DND-41 (cell line): ENCODE data around the gene ASH1L.
A peak's percentile ranks its signal among the peaks of the same experiment; 100 is the strongest.

Experiments
- ATAC-seq: fragments of 200-7000 bp; cut with Tn5 transposase; 3 replicates; pipeline ENCODE4 v1.9.1; 2021; ENCODE audit warnings: low read depth; ENCODE audit not compliant: insufficient read depth
- DNase-seq: peaks from one replicate; pipeline ENCODE4 v3.0.0-alpha.2; 2020
- H2AFZ ChIP-seq: 2 replicates; pipeline ENCODE4 v1.6.0; 2012; ENCODE audit warnings: low read depth, low read length
- H3K27ac ChIP-seq: 2 replicates; pipeline ENCODE4 v1.5.1; 2012; ENCODE audit warnings: low read length, inconsistent platforms
- H3K27me3 ChIP-seq: fragments of 200-600 bp; sonication (generic); 2 replicates; pipeline ENCODE4 v1.6.0; 2012; ENCODE audit warnings: low read length, mild to moderate bottlenecking, inconsistent platforms; ENCODE audit not compliant: insufficient read depth, poor library complexity
- H3K36me3 ChIP-seq: 2 replicates; pipeline ENCODE4 v1.5.1; 2012; ENCODE audit warnings: low read length, inconsistent platforms; ENCODE audit not compliant: insufficient read depth
- H3K4me1 ChIP-seq: 2 replicates; pipeline ENCODE4 v1.5.1; 2012; ENCODE audit warnings: mild to moderate bottlenecking, low read length; ENCODE audit not compliant: insufficient read depth
- H3K4me2 ChIP-seq: 2 replicates; pipeline ENCODE4 v1.6.0; 2012; ENCODE audit warnings: mild to moderate bottlenecking, moderate library complexity, low read length, inconsistent platforms; ENCODE audit not compliant: insufficient read depth
- H3K4me3 ChIP-seq, 2 experiments: fragments of 200-600 bp in 1 of 2; shearing (Covaris generic) in 1 of 2; 2 replicates each; pipeline ENCODE4 v1.5.1; 2012 to 2016; ENCODE audit warnings: inconsistent platforms in 2 of 2, low read length in 2 of 2, mild to moderate bottlenecking in 2 of 2, low read depth in 1 of 2, moderate library complexity in 1 of 2
- H3K79me2 ChIP-seq: 2 replicates; pipeline ENCODE4 v1.6.0; 2012; ENCODE audit warnings: low read length, inconsistent platforms; ENCODE audit not compliant: insufficient read depth
- H3K9ac ChIP-seq: 2 replicates; pipeline ENCODE4 v1.6.0; 2012; ENCODE audit warnings: low read depth, mild to moderate bottlenecking, inconsistent platforms, low read length, moderate library complexity
- H3K9me3 ChIP-seq: 2 replicates; pipeline ENCODE4 v1.5.1; 2012; ENCODE audit warnings: low read length, moderate library complexity, mild to moderate bottlenecking, inconsistent platforms; ENCODE audit not compliant: insufficient read depth, severe bottlenecking
- H4K20me1 ChIP-seq: 2 replicates; pipeline ENCODE4 v1.6.0; 2012; ENCODE audit warnings: low read length; ENCODE audit not compliant: insufficient read depth
- EZH2 ChIP-seq: IDR thresholded peaks from 3 replicates; pipeline ENCODE4 v1.6.1; 2012; ENCODE audit warnings: borderline replicate concordance, low read depth, mild to moderate bottlenecking, moderate library complexity, low read length, inconsistent platforms; ENCODE audit not compliant: severe bottlenecking
- TF ChIP-seq, protein P1 (sequence below): IDR thresholded peaks from 2 replicates; pipeline ENCODE4 v1.5.1; 2012; ENCODE audit warnings: borderline replicate concordance, low read length, moderate library complexity, mild to moderate bottlenecking; ENCODE audit not compliant: poor library complexity, severe bottlenecking; ENCODE audit errors: extremely low read depth

ASH1L gene

GRCh38 chr1:155324037-155324716, 238.4 kb downstream of the ASH1L start:
- peaks cover 16% of the 10 kb centered on the region for H3K36me3 ChIP-seq
- peak overlapping the region; percentile 61 to 79 for H3K4me3 ChIP-seq
- peaks cover 16% of the 10 kb centered on the region for H3K79me2 ChIP-seq
- no peak for TF ChIP-seq EZH2
- H3K9ac ChIP-seq: peak overlapping the region; percentile 79
- no peaks in the 10 kb centered on the region for H3K9me3 ChIP-seq
- H3K4me2 ChIP-seq: peak overlapping the region; percentile 86
- peaks cover 34% of the 10 kb centered on the region for H3K4me1 ChIP-seq
- H3K27me3 ChIP-seq: no peaks in the 10 kb centered on the region
- peak overlapping the region; percentile 80 for H3K27ac ChIP-seq
- peak overlapping the region; percentile 96 for H2AFZ ChIP-seq
- ATAC-seq (peak; percentile 86), DNase-seq (peak; percentile 96)
- H4K20me1 ChIP-seq: peaks cover 8% of the 10 kb centered on the region; the same call in 1 of the 2 replicates

DNA sequence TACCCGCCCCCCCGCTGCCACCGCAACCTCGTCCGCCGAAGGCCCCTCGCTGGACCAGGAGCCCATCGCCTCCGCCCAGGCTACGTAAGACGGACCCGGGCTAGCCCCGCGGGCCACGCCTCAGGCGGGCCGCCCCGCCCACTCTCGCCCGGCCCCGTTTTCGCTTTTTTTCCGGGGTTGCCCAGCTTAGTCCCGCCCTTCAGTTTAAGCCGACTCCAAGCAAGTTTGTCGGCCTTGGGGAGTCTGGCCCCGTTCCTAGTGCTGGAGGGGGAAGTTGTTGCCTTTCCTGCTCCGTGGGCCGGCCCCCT, 238.9 kb downstream of the ASH1L start:
- peak; percentile 58 for ATAC-seq
- Histone ChIP-seq H3K27ac (peak overlapping the region; percentile 80), H3K9ac (peak overlapping the region; percentile 79), H3K9me3 (no peaks in the 10 kb centered on the region), H2AFZ (peak overlapping the region; percentile 93), H3K27me3 (no peaks in the 10 kb centered on the region), H4K20me1 (peaks cover 10% of the 10 kb centered on the region; the same call in 1 of the 2 replicates), H3K4me3 (peak overlapping the region; percentile 61 to 79), H3K4me1 (peaks cover 34% of the 10 kb centered on the region), H3K79me2 (peaks cover 16% of the 10 kb centered on the region), H3K36me3 (peaks cover 21% of the 10 kb centered on the region), H3K4me2 (peak overlapping the region; percentile 86)
- peak; percentile 86 for DNase-seq
- no peak for TF ChIP-seq EZH2
- TF ChIP-seq, protein P1, sequence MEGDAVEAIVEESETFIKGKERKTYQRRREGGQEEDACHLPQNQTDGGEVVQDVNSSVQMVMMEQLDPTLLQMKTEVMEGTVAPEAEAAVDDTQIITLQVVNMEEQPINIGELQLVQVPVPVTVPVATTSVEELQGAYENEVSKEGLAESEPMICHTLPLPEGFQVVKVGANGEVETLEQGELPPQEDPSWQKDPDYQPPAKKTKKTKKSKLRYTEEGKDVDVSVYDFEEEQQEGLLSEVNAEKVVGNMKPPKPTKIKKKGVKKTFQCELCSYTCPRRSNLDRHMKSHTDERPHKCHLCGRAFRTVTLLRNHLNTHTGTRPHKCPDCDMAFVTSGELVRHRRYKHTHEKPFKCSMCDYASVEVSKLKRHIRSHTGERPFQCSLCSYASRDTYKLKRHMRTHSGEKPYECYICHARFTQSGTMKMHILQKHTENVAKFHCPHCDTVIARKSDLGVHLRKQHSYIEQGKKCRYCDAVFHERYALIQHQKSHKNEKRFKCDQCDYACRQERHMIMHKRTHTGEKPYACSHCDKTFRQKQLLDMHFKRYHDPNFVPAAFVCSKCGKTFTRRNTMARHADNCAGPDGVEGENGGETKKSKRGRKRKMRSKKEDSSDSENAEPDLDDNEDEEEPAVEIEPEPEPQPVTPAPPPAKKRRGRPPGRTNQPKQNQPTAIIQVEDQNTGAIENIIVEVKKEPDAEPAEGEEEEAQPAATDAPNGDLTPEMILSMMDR: no peak

- H4K20me1 ChIP-seq: peaks cover 14% of the 10 kb centered on the region; the same call in 1 of the 2 replicates
- peak overlapping the region; percentile 79 for H3K9ac ChIP-seq
- peak; percentile 61 for ATAC-seq
Measured at GRCh38 chr1:155322953-155323728, 239.5 kb downstream of the ASH1L start.

More at GRCh38 chr1:155322953-155323728, 239.5 kb downstream of the ASH1L start:
- DNase-seq: peak; percentile 85
- Histone ChIP-seq H3K4me2 (peak overlapping the region; percentile 86), H3K4me1 (peaks cover 34% of the 10 kb centered on the region), H2AFZ (peak overlapping the region; percentile 93), H3K4me3 (peak overlapping the region; percentile 61 to 79), H3K36me3 (peaks cover 27% of the 10 kb centered on the region), H3K9me3 (no peaks in the 10 kb centered on the region), H3K79me2 (peaks cover 16% of the 10 kb centered on the region), H3K27ac (peak overlapping the region; percentile 80), H3K27me3 (no peaks in the 10 kb centered on the region)
- TF ChIP-seq EZH2: no peak
- TF ChIP-seq, protein P1: peak; percentile 95
